22Rv1 (cell line): Measurements from ENCODE around the gene SSH3.

Experiments
- H3K27ac ChIP-seq: fragments of 450-650 bp; 2 replicates; pipeline ENCODE4 v1.5.1; 2017
- CTCF ChIP-seq: fragments of 450-650 bp; IDR thresholded peaks from 2 replicates; pipeline ENCODE4 v1.5.1; 2017; ENCODE audit warnings: mild to moderate bottlenecking
- ZFX ChIP-seq: fragments of 450-650 bp; IDR thresholded peaks from 2 replicates; pipeline ENCODE4 v1.6.1; 2017; ENCODE audit warnings: antibody characterized with exemption, borderline replicate concordance

SSH3 gene

GRCh38 chr11:67276781-67277230, 26.5 kb upstream of the SSH3 start:
- TF ChIP-seq ZFX (no peak), CTCF (no peak)
- H3K27ac ChIP-seq: no peak overlapping the region

DNA sequence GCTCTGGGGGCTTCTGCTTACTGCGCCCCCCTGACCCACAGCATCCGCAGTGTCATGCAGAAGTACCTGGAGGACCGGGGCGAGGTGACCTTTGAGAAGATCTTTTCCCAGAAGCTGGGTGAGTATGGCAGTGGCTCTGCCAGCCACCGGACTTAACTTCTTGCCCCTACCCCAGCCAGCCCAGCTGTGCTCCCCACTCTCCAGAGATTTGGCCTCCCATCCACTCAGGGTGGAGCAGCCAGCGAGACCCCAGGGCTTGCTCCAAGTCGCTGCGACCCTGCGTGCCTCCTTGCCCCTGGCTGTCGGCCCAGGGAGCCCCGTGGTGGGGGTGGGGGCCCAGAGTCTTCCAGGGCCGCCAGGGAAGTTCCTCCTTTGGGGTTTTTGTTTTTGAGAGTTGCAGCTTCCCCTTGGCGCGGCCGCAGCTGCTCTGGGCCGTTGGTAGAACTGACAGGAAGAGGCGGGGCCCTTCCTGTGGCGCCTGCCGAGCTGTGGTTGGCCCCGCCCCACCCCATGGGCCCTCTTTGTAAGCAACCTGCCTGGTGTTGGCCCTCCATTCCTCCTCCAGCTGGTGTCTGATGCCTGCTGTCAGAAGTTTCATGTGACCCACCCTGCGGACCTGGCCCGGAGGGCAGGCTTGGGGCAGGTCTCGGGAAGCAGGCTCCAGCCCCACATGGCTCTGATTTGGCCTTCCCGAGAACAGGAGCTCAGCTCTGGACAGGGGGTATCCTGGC, 25.9 kb upstream of the SSH3 start:
- H3K27ac ChIP-seq: no peak overlapping the region
- TF ChIP-seq ZFX: no peak
- no peak for TF ChIP-seq CTCF

DNA sequence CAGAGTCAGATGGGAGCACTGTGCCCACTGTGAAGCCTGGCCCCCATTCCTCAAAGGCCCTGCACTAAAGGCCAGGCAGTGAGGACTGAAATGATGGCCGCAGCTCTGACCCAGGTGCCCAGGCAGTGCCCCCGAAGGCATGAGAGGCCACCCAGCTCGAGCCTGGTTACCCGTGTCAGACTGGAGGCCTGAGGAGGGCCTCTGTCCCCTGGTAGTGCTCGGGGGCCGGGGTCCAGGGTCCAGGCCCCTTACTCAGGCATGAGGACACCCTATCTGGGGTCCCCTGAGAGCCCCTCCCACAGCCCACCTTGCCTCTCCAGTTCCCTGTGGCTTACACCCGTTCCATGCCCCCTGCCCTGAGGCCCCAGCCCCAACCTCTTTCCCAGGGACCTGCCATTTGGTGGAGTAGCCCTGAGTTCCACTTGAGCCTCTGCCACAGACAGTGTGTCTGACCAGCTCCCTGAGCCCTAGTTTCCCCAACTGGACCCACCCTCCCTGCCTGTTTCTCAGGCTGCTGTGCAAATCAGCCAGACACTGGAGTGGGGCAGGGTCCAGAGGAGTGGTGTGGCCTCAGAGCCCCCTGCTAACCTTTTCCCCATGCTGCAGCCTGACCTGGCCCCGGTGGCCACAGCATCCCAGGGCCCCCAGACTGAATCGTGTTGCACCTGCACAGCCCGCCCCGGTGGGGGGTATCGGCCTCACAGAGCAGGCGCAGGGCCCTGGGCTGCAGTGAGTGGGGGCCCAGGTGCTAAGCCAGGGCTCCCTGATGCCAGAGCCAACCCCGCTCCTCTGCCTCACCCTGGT, 25.0 kb upstream of the SSH3 start:
- no peak overlapping the region for H3K27ac ChIP-seq
- no peak for TF ChIP-seq CTCF
- no peak for TF ChIP-seq ZFX

DNA sequence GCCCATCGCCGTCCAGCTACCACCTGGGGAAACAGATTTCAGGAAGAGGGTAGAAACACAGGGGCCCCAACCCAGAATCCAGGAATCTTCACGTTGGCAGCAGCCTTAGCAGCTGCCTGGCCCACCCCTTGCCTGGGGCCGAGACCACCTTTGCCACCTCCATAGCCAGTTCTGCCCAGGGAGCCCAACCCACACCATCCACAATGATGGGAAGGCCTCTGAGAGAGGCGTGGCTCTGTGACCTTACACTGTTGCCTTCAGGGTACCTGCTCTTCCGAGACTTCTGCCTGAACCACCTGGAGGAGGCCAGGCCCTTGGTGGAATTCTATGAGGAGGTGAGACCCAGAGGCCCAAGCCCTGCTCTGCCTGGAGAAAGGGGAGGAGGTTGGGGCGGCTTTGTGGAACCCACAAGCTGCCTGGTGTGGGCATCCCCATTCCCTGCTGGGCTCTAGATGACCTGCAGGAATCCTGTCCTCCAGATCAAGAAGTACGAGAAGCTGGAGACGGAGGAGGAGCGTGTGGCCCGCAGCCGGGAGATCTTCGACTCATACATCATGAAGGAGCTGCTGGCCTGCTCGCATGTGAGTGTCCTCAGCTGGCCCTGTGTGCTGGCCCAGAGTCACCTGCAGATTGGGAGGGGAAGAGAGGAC, 24.3 kb upstream of the SSH3 start:
- TF ChIP-seq CTCF (no peak), ZFX (no peak)
- H3K27ac ChIP-seq: no peak overlapping the region

DNA sequence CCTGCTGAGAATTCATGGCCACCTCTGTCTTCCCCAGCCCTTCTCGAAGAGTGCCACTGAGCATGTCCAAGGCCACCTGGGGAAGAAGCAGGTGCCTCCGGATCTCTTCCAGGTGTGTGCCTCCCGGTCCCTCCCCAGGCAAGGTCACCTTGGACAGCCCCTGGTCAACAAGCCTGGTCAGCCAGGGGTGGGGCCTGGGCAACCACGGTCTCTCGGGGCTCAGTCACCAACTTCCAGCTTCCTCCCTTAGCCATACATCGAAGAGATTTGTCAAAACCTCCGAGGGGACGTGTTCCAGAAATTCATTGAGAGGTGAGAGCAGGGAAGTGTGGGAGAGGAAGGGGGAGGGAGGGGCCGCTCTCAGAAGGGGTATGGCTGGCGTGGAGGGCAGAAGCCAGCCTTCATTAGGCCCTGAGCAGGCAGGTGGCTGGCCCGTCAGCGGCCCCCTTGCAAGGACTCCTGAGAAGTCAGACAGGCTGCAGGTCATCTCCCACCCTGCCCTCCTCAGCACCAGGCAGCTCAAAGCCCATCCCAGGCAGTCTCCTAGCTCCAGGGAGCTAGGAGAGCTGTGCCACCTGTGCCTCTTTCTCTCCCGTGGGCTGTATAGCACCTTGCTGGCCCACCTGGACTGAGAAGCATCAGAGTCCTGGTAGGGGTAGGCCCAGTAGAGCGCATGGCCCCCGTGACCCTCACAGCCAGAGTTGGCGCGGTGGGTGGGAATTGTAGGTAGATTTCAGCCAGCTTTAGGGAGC, 23.6 kb upstream of the SSH3 start:
- TF ChIP-seq ZFX (no peak), CTCF (no peak)
- H3K27ac ChIP-seq: no peak overlapping the region

DNA sequence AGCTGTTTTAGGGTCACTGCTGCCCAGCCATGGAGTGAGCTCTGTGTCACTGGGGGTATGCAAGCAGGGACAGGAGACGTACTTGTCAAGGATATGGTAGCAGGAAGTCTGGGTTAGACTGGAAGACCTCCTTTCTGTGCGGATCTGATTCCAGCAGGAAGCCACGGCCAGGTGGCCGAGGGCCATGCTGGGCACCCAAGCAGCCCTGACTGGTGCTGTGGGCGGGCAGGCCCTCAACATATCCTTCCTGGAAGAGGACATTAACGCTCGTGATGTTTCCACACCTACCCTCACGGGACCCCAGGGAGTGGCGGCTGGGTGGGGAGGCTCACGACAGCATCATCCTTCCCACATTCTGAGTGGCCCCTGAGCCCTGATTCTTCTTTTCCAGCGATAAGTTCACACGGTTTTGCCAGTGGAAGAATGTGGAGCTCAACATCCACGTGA, 23.0 kb upstream of the SSH3 start:
- no peak overlapping the region for H3K27ac ChIP-seq
- TF ChIP-seq CTCF (no peak), ZFX (no peak)
